Trophoblast cell (in vitro differentiated cells and primary cell): ENCODE results near the gene OR51E2.

Source experiments
- DNase-seq, 2 donors: peaks; one replicate each; pipeline ENCODE4 v3.0.0-alpha.2; 2016
- H2AFZ ChIP-seq: 2 replicates; pipeline ENCODE4 v1.6.1; 2013; ENCODE audit warnings: low read length, moderate library complexity, mild to moderate bottlenecking; ENCODE audit not compliant: insufficient read depth, poor library complexity
- H2AK5ac ChIP-seq: 2 replicates; pipeline ENCODE4 v1.6.1; 2013; ENCODE audit warnings: mild to moderate bottlenecking, low read length
- H2BK120ac ChIP-seq: 2 replicates; pipeline ENCODE4 v1.6.1; 2013; ENCODE audit warnings: low read length, mild to moderate bottlenecking, moderate library complexity; ENCODE audit not compliant: insufficient read depth, poor library complexity
- H2BK12ac ChIP-seq: 2 replicates; pipeline ENCODE4 v1.6.1; 2013; ENCODE audit warnings: mild to moderate bottlenecking, low read length, moderate library complexity
- H2BK5ac ChIP-seq: 2 replicates; pipeline ENCODE4 v1.6.1; 2013; ENCODE audit warnings: low read length, low read depth, moderate library complexity, mild to moderate bottlenecking; ENCODE audit not compliant: poor library complexity
- H3K14ac ChIP-seq: 2 replicates; pipeline ENCODE4 v1.6.1; 2013; ENCODE audit warnings: mild to moderate bottlenecking, low read length
- H3K18ac ChIP-seq: 2 replicates; pipeline ENCODE4 v1.6.1; 2013; ENCODE audit warnings: mild to moderate bottlenecking, low read length
- H3K23ac ChIP-seq: 2 replicates; pipeline ENCODE4 v1.6.1; 2013; ENCODE audit warnings: low read length
- H3K27ac ChIP-seq: 2 replicates; pipeline ENCODE4 v1.5.1; 2013; ENCODE audit warnings: low read depth, mild to moderate bottlenecking, inconsistent platforms, low read length, moderate library complexity
- H3K27me3 ChIP-seq: 2 replicates; pipeline ENCODE4 v1.6.1; 2013; ENCODE audit warnings: inconsistent platforms, mild to moderate bottlenecking, low read length, moderate library complexity; ENCODE audit not compliant: insufficient read depth
- H3K36me3 ChIP-seq, 2 experiments: 1 replicate in 1 of 2; 2 replicates in 1 of 2; pipeline ENCODE4 v1.6.1; 2013; ENCODE audit warnings: low read length in 2 of 2, mild to moderate bottlenecking in 2 of 2, moderate library complexity in 1 of 2; ENCODE audit not compliant: insufficient read depth in 2 of 2, control insufficient read depth in 1 of 2
- H3K4ac ChIP-seq: 2 replicates; pipeline ENCODE4 v1.6.1; 2013; ENCODE audit warnings: low read depth, mild to moderate bottlenecking, low read length, moderate library complexity
- H3K4me1 ChIP-seq, 2 experiments: 1 replicate in 1 of 2; 2 replicates in 1 of 2; pipeline ENCODE4 v1.6.1; 2013; ENCODE audit warnings: low read length in 2 of 2, mild to moderate bottlenecking in 2 of 2, moderate library complexity in 1 of 2; ENCODE audit not compliant: insufficient read depth in 2 of 2, control insufficient read depth in 1 of 2
- H3K4me2 ChIP-seq: 2 replicates; pipeline ENCODE4 v1.6.1; 2013; ENCODE audit warnings: inconsistent platforms, mild to moderate bottlenecking, low read length, moderate library complexity
- H3K4me3 ChIP-seq: 2 replicates; pipeline ENCODE4 v1.5.1; 2013; ENCODE audit warnings: mild to moderate bottlenecking, low read depth, low read length, inconsistent platforms
- H3K79me1 ChIP-seq: one replicate; pipeline ENCODE4 v1.6.1; 2013; ENCODE audit warnings: low read length
- H3K79me2 ChIP-seq: 2 replicates; pipeline ENCODE4 v1.6.1; 2013; ENCODE audit warnings: low read length, mild to moderate bottlenecking; ENCODE audit not compliant: control insufficient read depth, insufficient read depth, poor library complexity
- H3K9ac ChIP-seq: 2 replicates; pipeline ENCODE4 v1.6.1; 2013; ENCODE audit warnings: mild to moderate bottlenecking, low read length
- H3K9me3 ChIP-seq: 2 replicates; pipeline ENCODE4 v1.6.1; 2013; ENCODE audit warnings: low read depth, mild to moderate bottlenecking, control low read depth, inconsistent platforms, low read length; ENCODE audit not compliant: insufficient read depth
- H4K12ac ChIP-seq: 2 replicates; pipeline ENCODE4 v1.6.1; 2013; ENCODE audit warnings: low read depth, mild to moderate bottlenecking, low read length, moderate library complexity
- H4K8ac ChIP-seq: 2 replicates; pipeline ENCODE4 v1.6.1; 2013; ENCODE audit warnings: low read depth, mild to moderate bottlenecking, low read length, moderate library complexity
- H4K91ac ChIP-seq: one replicate; pipeline ENCODE4 v1.6.1; 2013; ENCODE audit warnings: low read depth, mild to moderate bottlenecking, low read length, moderate library complexity
- WGBS: extraction: QIAGEN DNeasy Blood & Tissue Kit; methylation state at CpG from one replicate; pipeline ENCODE4 v1.1.7; 2013; ENCODE audit warnings: missing lambda C conversion rate; ENCODE audit not compliant: insufficient read length, insufficient coverage; ENCODE audit errors: extremely low coverage; 5-methylcytosine and 5-hydroxymethylcytosine counted together

OR51E2 gene

DNA sequence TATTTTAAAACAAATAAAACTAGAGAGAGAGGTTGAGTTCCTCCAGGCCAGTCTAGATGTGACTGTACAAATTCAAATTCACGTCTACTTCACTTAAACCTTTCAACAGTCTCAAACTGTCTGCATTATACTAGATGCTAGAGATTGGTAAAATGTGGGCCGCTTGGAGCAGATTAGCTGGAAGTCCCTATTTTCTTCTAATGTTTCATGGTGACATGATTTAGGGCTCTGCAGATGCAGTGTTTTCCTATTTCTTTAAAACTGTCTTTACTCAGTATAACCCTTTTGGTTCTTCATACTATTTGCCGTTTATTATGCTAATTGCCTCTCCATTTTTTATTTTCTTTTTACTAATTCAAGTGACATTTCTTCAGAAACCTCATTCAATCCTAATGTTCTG is 33.5 kb downstream of the OR51E2 start:
- no peak overlapping the region for H2AFZ ChIP-seq
- WGBS = no CpG with 5 or more reads among the region's 3 CpGs
- no peak overlapping the region for H3K23ac ChIP-seq
- no peak overlapping the region for H3K18ac ChIP-seq
- H3K9ac ChIP-seq = no peak overlapping the region
- no peak overlapping the region for H3K4me3 ChIP-seq
- H3K4me2 ChIP-seq = no peak overlapping the region
- no peak overlapping the region for H4K91ac ChIP-seq
- H2BK12ac ChIP-seq = no peak overlapping the region
- H2BK5ac ChIP-seq = no peak overlapping the region
- no peaks in the 10 kb centered on the region for H3K4me1 ChIP-seq
- no peak overlapping the region for H2AK5ac ChIP-seq
- no peak overlapping the region for H4K8ac ChIP-seq
- H3K27ac ChIP-seq = no peak overlapping the region
- no peak overlapping the region for H2BK120ac ChIP-seq
- no peak overlapping the region for H3K4ac ChIP-seq
- no peak overlapping the region for H4K12ac ChIP-seq
- DNase-seq = no peak
- H3K14ac ChIP-seq = no peak overlapping the region
- no peaks in the 10 kb centered on the region for H3K36me3 ChIP-seq
- no peaks in the 10 kb centered on the region for H3K79me1 ChIP-seq
- H3K27me3 ChIP-seq = no peaks in the 10 kb centered on the region
- peaks cover 2% of the 10 kb centered on the region for H3K9me3 ChIP-seq
- no peaks in the 10 kb centered on the region for H3K79me2 ChIP-seq

DNA sequence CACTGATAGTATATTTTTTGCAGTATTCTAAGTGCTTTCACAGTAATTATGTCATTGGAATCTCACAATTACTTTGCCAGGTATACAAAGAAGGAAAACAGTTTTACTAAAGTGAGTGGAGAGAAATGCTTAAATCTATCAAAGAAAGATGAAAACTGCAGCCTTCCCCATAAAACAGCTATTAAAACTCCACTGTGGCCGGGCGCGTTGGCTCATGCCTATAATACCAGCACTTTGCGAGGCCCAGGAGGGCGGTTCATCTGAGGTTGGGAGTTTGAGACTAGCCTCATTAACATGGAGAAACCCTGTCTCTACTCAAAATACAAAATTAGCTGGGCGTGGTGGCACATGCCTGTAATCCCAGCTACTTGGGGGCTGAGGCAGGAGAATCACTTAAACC is 34.8 kb downstream of the OR51E2 start:
- Histone ChIP-seq H3K14ac (no peak overlapping the region), H3K79me2 (no peaks in the 10 kb centered on the region), H3K4me1 (no peaks in the 10 kb centered on the region), H3K9me3 (peaks cover 2% of the 10 kb centered on the region), H3K36me3 (no peaks in the 10 kb centered on the region), H3K23ac (no peak overlapping the region), H3K79me1 (no peaks in the 10 kb centered on the region), H3K9ac (no peak overlapping the region), H2BK120ac (no peak overlapping the region), H2BK12ac (no peak overlapping the region), H3K27ac (no peak overlapping the region), H4K12ac (no peak overlapping the region), H3K27me3 (no peaks in the 10 kb centered on the region), H2AFZ (no peak overlapping the region), H2AK5ac (no peak overlapping the region), H4K91ac (no peak overlapping the region), H4K8ac (no peak overlapping the region), H3K4me3 (no peak overlapping the region), H3K4ac (no peak overlapping the region), H2BK5ac (no peak overlapping the region), H3K18ac (no peak overlapping the region), H3K4me2 (no peak overlapping the region)
- no peak for DNase-seq
- WGBS = no CpG with 5 or more reads among the region's 6 CpGs

GRCh38 chr11:4658629-4659445 is 38.8 kb downstream of the OR51E2 start:
- no peaks in the 10 kb centered on the region for H3K27me3 ChIP-seq

DNA sequence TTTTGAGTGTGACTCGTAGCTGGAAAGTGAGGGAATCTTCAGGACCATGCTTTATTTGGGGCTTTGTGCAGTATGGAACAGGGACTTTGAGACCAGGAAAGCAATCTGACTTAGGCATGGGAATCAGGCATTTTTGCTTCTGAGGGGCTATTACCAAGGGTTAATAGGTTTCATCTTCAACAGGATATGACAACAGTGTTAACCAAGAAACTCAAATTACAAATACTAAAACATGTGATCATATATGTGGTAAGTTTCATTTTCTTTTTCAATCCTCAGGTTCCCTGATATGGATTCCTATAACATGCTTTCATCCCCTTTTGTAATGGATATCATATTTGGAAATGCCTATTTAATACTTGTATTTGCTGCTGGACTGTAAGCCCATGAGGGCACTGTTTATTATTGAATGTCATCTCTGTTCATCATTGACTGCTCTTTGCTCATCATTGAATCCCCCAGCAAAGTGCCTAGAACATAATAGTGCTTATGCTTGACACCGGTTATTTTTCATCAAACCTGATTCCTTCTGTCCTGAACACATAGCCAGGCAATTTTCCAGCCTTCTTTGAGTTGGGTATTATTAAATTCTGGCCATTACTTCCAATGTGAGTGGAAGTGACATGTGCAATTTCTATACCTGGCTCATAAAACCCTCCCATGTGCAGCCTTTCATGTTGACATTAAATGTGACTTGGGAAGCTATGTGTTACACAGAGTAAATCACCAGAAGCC is 42.9 kb downstream of the OR51E2 start:
- Histone ChIP-seq H4K12ac (no peak overlapping the region), H3K27ac (no peak overlapping the region), H2BK12ac (no peak overlapping the region), H2BK120ac (no peak overlapping the region), H3K9me3 (no peaks in the 10 kb centered on the region), H3K14ac (no peak overlapping the region), H4K8ac (no peak overlapping the region), H3K79me1 (no peaks in the 10 kb centered on the region), H3K36me3 (no peaks in the 10 kb centered on the region), H3K23ac (no peak overlapping the region), H3K79me2 (no peaks in the 10 kb centered on the region), H2AK5ac (no peak overlapping the region), H3K4me2 (no peak overlapping the region), H3K27me3 (no peaks in the 10 kb centered on the region), H2BK5ac (no peak overlapping the region), H3K4me1 (no peaks in the 10 kb centered on the region), H2AFZ (no peak overlapping the region), H3K18ac (no peak overlapping the region), H3K4ac (no peak overlapping the region), H3K4me3 (no peak overlapping the region), H4K91ac (no peak overlapping the region), H3K9ac (no peak overlapping the region)
- DNase-seq = no peak
- WGBS = no CpG with 5 or more reads among the region's 2 CpGs

More at GRCh38 chr11:4658629-4659445, 38.8 kb downstream of the OR51E2 start:
- Histone ChIP-seq H3K27ac (no peak overlapping the region), H3K79me1 (no peaks in the 10 kb centered on the region), H2BK12ac (no peak overlapping the region), H3K79me2 (no peaks in the 10 kb centered on the region), H3K4me2 (no peak overlapping the region), H3K18ac (no peak overlapping the region), H3K9me3 (peaks cover 2% of the 10 kb centered on the region), H2AK5ac (no peak overlapping the region), H4K12ac (no peak overlapping the region), H4K8ac (no peak overlapping the region), H3K4me3 (no peak overlapping the region), H3K9ac (no peak overlapping the region), H2BK5ac (no peak overlapping the region), H3K36me3 (no peaks in the 10 kb centered on the region), H3K4me1 (no peaks in the 10 kb centered on the region), H3K14ac (no peak overlapping the region), H2BK120ac (no peak overlapping the region), H3K23ac (no peak overlapping the region), H4K91ac (no peak overlapping the region), H3K4ac (no peak overlapping the region), H2AFZ (no peak overlapping the region)
- DNase-seq = no peak
- WGBS = no CpG with 5 or more reads among the region's 5 CpGs
